ENCODE data around the gene AARS1.
"Not testable (repeated sequence)": the region's sequence is repeated elsewhere in the genome, so short reads cannot be mapped to it uniquely, and the experiment has no call there.

The AARS1 gene

GRCh38 chr16:70250748-70251628, 38.3 kb downstream of the AARS1 start:
- Histone ChIP-seq H3K4me3 (replicated peaks; ENCODE audit: insufficient read depth, low read length) (peak overlapping the region; percentile 81), H3K27ac (replicated peaks) (peak overlapping the region; percentile 58), H3K27me3 (ENCODE audit: insufficient read depth, poor library complexity, severe bottlenecking) (no peaks in the 10 kb centered on the region)
- DNase-seq (ENCODE audit: low read depth in 1 of 2, low spot score in 1 of 2) = peak; percentile 26 to 35
- TF ChIP-seq POLR2AphosphoS5 (IDR thresholded peaks at IDR 0.05; ENCODE audit: low read depth) = no peak; the same call in 1 of the 2 replicates
- TF ChIP-seq CTCF (IDR thresholded peaks at IDR 0.05; ENCODE audit: insufficient read depth, low read length) = no peak
- no peak for TF ChIP-seq SPI1 (IDR thresholded peaks at IDR 0.05; ENCODE audit: borderline replicate concordance, low read depth)
- no peak for TF ChIP-seq GABPA (IDR thresholded peaks at IDR 0.05; ENCODE audit: low read depth)
- TF ChIP-seq REST (IDR thresholded peaks at IDR 0.05; ENCODE audit: insufficient replicate concordance, low read depth) = no peak

- H3K27me3 ChIP-seq (ENCODE audit: insufficient read depth, poor library complexity, severe bottlenecking) = not testable (repeated sequence)
Measured at GRCh38 chr16:70249697-70250096, 39.6 kb downstream of the AARS1 start.

GRCh38 chr16:70238773-70239172, 50.5 kb downstream of the AARS1 start:
- H3K4me3 ChIP-seq (replicated peaks; ENCODE audit: insufficient read depth, low read length); H3K27ac ChIP-seq (replicated peaks); H3K27me3 ChIP-seq (ENCODE audit: insufficient read depth, poor library complexity, severe bottlenecking); DNase-seq (ENCODE audit: low read depth in 1 of 2, low spot score in 1 of 2): not testable (repeated sequence)
- TF ChIP-seq SPI1 (IDR thresholded peaks at IDR 0.05; ENCODE audit: borderline replicate concordance, low read depth) = peak; percentile 37; the same call in 1 of the 2 replicates

More at GRCh38 chr16:70249697-70250096, 39.6 kb downstream of the AARS1 start:
- H3K4me3 ChIP-seq (replicated peaks; ENCODE audit: insufficient read depth, low read length) = peak overlapping the region; percentile 81
- H3K27ac ChIP-seq (replicated peaks); DNase-seq (ENCODE audit: low read depth in 1 of 2, low spot score in 1 of 2): not testable (repeated sequence)

- not testable (repeated sequence) for H3K4me3 ChIP-seq (replicated peaks; ENCODE audit: insufficient read depth, low read length); DNase-seq (ENCODE audit: low read depth in 1 of 2, low spot score in 1 of 2); H3K27ac ChIP-seq (replicated peaks); H3K27me3 ChIP-seq (ENCODE audit: insufficient read depth, poor library complexity, severe bottlenecking)
Measured at GRCh38 chr16:70231831-70232230, 57.5 kb downstream of the AARS1 start.

GRCh38 chr16:70226024-70226423, 63.3 kb downstream of the AARS1 start:
- not testable (repeated sequence) for H3K27me3 ChIP-seq (ENCODE audit: insufficient read depth, poor library complexity, severe bottlenecking); DNase-seq (ENCODE audit: low read depth in 1 of 2, low spot score in 1 of 2); H3K4me3 ChIP-seq (replicated peaks; ENCODE audit: insufficient read depth, low read length); H3K27ac ChIP-seq (replicated peaks)

- H3K27ac ChIP-seq (replicated peaks); H3K4me3 ChIP-seq (replicated peaks; ENCODE audit: insufficient read depth, low read length); DNase-seq (ENCODE audit: low read depth in 1 of 2, low spot score in 1 of 2); H3K27me3 ChIP-seq (ENCODE audit: insufficient read depth, poor library complexity, severe bottlenecking): not testable (repeated sequence)
Measured at GRCh38 chr16:70225430-70225829, 63.9 kb downstream of the AARS1 start.

- not testable (repeated sequence) for H3K4me3 ChIP-seq (replicated peaks; ENCODE audit: insufficient read depth, low read length); H3K27me3 ChIP-seq (ENCODE audit: insufficient read depth, poor library complexity, severe bottlenecking); H3K27ac ChIP-seq (replicated peaks); DNase-seq (ENCODE audit: low read depth in 1 of 2, low spot score in 1 of 2)
Measured at GRCh38 chr16:70224645-70225044, 64.7 kb downstream of the AARS1 start.

- DNase-seq (ENCODE audit: low read depth in 1 of 2, low spot score in 1 of 2); H3K4me3 ChIP-seq (replicated peaks; ENCODE audit: insufficient read depth, low read length); H3K27ac ChIP-seq (replicated peaks); H3K27me3 ChIP-seq (ENCODE audit: insufficient read depth, poor library complexity, severe bottlenecking): not testable (repeated sequence)
Measured at GRCh38 chr16:70223971-70224513, 65.3 kb downstream of the AARS1 start.

- not testable (repeated sequence) for H3K4me3 ChIP-seq (replicated peaks; ENCODE audit: insufficient read depth, low read length); H3K27me3 ChIP-seq (ENCODE audit: insufficient read depth, poor library complexity, severe bottlenecking); DNase-seq (ENCODE audit: low read depth in 1 of 2, low spot score in 1 of 2); H3K27ac ChIP-seq (replicated peaks)
Measured at GRCh38 chr16:70223216-70223615, 66.1 kb downstream of the AARS1 start.

GRCh38 chr16:70222574-70222973, 66.7 kb downstream of the AARS1 start:
- H3K27me3 ChIP-seq (ENCODE audit: insufficient read depth, poor library complexity, severe bottlenecking); H3K27ac ChIP-seq (replicated peaks); H3K4me3 ChIP-seq (replicated peaks; ENCODE audit: insufficient read depth, low read length): not testable (repeated sequence)
- peak in 1 of 2 experiments; percentile 6 for DNase-seq (ENCODE audit: low read depth in 1 of 2, low spot score in 1 of 2)

GRCh38 chr16:70218586-70218985, 70.7 kb downstream of the AARS1 start:
- H3K27me3 ChIP-seq (ENCODE audit: insufficient read depth, poor library complexity, severe bottlenecking); H3K27ac ChIP-seq (replicated peaks); DNase-seq (ENCODE audit: low read depth in 1 of 2, low spot score in 1 of 2); H3K4me3 ChIP-seq (replicated peaks; ENCODE audit: insufficient read depth, low read length): not testable (repeated sequence)
